NCI-H2107 (cell line): Measurements from ENCODE around the gene TMEM51.

ENCODE experiments used
- DNase-seq: peaks from one replicate; lab custom pipeline; 2025; lab: John Stamatoyannopoulos, UW

Gene TMEM51

DNA sequence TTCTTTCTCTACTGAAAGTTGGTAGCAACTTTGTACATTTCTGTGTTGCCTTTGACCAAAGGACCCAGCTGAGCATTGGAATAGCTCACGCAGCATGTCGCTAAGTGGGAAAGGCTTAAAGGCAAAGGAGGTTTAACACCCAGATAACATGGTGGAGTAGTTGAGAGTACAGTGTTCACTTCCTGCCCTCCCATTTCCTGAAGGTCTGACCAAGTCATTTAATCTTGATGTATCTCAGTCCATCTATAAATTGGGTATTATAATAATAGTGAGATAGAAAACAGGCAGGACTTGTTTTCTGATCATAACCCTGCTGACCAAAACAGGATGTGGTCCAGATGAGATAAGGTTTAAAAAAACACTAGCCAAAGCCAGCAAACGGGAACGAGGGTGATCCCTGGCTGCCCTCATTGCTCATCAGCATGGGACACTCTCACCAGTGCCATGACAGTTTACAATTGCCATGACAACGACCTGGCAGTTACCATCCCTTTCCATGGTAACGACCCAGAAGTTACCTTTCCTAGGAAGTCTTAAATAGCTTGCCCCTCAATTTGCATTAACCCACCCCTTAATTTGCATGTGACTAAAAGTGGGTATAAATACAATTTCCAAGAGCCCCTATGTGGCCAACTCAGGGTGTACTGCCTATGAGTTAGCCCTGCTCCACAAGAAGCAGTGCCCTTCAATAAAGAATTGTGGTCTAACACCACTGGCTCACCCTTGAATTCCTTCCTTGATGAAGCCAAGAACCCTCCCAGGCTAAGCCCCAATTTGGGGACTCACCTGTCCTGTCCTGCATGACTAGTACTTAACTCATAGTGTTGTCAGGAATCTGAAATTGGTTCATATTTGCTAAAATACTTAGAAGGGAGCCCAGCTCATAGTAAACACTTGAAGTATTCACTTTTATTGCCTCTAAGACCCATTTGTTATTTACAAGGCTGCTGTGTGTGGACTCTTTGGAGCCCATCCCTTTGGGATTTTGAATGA is 65.0 kb downstream of the TMEM51 start:
- no peak for DNase-seq

DNA sequence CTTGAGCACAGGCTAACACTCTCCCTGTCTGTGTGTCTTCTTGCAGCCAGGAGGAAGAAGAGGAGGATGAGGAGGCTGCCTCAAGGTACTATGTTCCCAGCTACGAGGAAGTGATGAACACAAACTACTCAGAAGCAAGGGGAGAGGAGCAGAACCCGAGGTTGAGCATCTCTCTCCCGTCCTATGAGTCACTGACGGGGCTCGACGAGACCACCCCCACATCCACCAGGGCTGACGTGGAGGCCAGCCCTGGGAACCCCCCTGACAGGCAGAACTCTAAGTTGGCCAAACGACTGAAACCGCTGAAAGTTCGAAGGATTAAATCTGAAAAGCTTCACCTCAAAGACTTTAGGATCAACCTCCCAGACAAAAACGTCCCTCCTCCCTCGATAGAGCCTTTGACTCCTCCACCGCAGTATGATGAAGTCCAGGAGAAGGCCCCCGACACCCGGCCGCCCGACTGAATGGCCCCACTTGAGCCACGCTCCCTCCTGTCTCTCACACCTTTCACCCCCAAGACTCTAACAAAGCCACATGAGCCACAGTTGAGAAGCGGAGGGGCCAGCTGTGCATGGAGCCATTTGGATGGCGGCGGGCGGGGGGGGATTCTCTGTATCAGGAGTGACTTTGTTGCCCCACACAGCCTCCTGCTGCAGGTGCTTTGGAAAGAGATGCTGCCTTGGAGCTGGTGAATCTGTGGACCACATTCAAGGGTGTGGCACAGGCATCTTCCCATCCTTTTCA is 65.9 kb downstream of the TMEM51 start:
- DNase-seq = no peak

DNA sequence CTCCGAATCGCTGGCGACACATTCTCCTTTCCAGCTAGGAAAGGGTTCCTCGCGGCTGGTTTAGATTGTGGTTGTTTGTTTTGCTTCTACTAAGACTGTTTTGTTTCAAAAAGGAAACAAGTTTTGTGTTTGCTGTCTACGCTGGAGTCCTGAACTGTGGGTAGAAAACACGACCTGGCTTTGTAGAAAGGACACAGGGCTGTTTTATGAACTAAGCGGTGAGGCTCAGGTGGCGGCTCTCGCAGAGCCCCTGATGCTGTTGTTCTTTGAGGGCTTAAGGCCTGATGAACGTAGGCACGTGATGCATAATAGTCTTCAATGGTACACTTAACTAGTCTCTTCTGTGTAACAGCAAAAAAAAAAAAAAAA is 66.5 kb downstream of the TMEM51 start:
- no peak for DNase-seq

DNA sequence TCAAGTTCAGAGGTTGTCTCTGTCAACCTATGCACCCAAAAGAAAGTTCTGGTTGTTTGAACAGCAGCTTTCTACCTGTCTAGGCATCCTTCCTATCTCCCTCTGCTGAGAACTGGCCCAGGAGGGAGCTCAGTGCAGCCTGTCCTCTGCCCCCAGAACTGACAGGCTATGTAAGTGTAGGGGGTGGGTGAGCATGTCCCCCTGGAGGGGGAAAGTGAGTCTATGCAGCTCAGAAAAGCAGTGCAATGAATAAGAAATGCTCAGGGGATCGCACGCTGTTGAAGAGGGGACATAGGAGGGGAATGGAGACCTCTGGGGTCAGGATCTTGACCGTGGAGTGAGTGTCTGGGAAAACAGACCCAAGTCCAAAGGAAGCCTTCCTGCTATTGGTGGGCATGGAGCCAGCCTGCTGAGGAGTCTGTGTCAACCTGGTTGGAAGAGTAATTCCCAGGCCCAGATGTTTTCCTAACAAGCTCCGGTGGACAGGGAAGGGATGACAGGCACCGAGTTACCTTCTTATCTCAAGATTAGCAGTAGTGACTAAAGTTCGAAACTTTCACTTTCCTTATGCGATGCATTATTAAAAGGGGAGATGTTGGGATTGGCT is 67.4 kb downstream of the TMEM51 start:
- DNase-seq = no peak

DNA sequence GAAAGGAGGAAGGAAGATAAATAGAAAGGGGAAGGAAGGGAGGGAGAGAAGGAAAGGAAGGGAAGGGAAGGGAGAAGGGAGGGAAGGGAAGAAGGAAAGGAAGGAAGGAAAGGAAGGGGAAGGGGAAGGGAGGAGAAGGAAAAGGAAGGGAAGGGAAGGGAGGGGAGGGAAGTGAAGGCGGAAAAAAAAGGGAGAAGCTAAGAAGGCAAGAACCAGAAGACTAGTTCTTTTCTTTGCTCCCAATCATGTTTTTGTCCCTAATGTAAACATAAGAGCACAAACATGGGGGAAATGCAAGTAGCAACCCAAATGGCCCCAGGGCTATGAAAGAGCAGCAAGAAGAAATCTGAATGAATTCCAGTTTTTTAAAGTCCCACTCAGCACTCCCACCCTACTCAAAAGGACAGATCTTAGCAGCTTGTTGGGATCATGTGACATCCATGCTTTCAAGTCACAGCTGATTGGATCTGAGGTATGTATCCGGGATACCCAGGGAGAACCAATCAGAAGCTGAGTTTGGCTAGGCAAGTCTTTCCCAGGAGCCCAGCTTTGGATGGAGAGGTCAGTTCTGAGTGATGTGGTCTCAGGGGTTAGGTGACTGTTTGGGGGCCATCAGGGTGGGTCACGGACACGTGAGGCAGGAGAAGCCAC is 69.2 kb downstream of the TMEM51 start:
- no peak for DNase-seq

DNA sequence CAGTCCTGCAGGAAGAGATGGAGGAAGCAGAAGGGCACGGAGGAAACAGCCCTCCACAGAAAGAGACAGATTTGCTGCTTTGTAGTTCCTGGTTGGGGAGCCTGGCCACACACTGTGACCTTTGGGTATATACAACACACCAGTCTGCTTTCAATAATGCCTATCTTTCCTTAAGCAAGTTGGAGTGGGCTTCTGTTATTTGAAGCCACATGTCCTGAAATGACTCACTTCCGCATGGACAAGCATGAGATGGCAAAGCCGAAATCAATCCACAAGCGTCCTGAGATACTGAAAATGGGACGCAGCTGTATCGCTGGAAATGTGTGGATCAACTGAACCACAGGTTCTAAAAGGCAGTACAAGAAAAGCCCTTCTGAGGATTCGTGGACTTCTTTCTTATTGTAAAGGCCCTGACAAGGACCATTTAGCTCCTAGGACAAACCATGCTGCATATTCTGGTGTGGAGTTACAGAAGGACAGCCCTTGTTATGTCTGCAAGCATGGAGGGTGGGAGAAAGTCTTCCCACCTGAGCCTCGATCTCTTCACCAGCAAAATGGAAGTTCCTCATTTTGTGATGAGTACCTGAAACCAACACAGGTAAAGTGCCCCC is 70.8 kb downstream of the TMEM51 start:
- no peak for DNase-seq

DNA sequence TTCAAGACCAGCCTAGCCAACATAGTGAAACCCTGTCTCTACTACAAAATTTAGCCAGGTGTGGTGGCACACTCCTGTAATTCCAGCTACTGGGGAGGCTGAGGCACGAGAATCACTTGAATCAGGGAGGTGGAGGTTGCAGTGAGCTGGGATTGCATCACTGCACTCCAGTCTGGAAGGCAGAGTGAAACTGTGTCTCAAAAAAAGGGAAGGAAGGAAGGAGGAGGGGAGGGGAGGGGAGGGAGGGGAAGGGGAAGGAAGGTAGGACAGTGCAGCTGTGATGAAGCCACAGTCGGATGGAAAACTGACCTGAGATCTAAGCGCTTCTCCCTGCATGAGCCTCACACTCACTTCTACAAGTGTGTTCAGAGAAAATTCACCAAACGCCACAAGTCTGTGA is 71.4 kb downstream of the TMEM51 start:
- no peak for DNase-seq

DNA sequence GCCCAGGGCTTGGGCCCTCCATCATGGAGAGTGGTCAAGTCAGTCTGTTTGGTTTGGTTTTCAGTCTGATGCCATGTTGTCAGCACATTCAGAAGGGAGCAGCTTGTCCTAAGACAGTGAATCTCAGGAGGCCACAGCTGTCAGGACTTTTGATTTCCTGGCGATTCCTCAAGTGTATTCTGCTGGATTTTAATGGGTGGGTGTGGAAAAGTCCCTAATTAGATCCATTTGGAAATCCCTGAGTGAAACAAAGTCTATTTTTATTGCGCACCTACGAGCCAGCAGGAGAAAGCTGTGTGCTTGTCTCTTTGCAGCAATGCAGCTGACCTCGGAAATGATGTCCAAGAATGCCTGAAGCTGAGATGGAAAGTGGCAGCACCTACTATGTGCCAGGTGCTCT is 71.9 kb downstream of the TMEM51 start:
- no peak for DNase-seq

DNA sequence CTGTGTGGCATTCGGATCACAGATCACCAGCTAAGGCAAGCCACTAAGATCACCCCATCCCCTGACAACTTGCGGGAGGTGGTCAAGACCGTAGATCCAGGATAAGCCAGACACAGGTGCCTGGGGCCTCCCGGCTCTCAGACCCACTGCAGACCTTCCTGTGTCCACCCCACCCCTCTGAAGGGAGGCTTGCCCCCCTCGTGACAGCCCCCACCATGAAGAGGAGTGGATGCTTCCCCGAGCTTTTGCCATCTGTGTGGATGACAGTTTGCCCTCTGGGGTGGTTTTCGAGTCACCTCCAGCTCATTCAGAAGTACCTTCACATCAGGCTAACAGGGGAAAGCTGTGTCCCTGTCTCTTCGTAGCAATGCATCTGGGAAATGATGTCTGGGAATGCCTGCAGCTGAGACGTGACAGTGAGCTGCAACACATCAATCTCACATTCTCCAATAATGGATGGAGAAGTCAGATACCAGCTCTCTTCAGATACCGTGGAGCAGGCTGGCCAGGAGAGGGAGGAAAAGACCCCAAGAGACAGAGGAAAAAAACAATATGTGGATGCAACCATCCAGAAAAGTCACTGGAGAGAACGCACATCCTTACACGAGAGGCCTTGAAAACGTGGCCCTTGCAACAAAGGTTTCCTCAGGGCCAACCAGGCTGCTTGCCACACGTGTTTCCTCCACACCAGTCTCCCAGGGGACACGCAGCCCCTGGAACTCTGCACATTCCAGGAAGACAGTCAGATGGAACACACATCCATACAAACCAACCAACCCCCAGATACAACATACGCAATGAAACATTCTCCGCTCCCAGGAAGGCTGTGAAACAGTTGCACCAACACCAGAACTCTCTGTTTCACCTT is 73.1 kb downstream of the TMEM51 start:
- no peak for DNase-seq

DNA sequence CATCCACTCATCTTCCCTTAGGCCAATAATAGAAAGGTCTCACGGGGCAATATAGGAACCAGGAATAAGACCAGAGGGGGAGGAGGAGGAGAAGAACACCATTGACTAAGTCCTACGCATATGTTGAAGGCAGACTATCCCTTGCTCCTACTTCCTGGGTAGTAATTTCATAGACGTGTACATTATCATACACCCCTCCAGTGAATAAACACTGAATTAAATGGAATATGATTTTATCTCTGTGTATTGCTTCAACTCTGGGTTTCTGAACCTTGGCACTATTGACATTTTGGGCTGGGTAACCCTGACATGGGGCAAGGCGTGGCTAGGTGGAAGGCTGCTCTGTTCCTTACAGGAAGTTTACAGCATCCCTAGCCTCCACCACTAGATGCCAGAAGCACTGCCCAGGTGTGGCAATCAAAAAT is 76.2 kb downstream of the TMEM51 start:
- DNase-seq = no peak

DNA sequence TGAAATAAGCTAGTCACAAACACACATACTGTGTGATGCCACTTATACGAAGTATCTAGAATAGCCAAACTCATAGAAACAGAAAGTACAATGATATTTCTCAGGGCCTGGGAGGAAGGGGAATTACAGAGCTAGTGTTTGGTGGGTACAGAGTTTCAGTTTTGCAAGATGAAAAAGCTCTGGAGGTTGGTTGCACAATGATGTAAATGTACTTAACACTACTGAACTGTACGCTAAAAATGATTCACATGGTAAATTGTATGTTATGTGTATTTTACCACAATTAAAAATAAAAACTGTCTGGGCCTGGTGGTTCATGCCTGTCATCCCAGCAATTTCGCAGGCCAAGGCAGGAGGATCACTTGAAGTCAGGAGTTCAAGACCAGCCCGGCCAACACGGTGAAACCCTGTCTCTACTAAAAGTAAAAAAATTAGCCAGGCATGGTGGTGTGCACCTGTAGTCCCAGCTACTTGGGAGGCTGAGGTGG is 78.2 kb downstream of the TMEM51 start:
- no peak for DNase-seq

DNA sequence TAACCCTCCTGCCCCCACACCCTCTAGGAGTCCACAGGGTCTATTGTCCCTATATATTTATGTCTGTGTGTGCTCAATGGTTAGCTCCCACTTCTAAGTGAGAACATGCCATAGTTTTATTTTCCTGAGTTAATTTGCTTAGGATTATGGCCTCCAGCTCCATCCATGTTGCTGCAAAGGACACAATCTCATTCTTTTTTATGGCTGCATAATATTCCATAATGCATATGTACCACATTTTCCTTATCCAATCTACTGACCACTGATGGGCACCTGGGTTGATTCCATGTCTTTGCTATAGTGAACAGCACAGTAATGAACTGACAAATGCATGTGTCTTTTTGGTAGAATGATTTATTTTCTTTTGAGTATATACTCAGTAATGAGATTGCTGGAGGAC is 80.1 kb downstream of the TMEM51 start:
- DNase-seq = no peak

DNA sequence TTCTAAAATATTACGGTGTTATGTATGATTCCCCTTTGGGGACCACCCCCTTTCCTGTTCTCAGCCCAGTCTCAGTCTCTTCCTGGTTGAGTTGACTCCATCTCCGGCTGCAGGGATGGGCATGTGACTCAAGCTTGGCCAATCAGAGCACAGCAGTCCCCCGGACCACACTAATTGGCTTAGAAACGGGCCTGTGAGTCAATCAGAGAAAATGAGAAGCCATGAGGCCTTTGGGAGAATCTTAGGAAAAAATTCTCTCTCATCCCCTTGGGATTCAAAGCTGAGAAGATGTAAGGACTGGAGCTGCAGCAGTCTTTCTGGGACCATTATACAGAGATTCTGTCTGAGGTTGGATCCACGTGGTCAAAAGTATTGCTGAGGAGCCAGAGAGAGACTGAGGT is 82.8 kb downstream of the TMEM51 start:
- DNase-seq = no peak

DNA sequence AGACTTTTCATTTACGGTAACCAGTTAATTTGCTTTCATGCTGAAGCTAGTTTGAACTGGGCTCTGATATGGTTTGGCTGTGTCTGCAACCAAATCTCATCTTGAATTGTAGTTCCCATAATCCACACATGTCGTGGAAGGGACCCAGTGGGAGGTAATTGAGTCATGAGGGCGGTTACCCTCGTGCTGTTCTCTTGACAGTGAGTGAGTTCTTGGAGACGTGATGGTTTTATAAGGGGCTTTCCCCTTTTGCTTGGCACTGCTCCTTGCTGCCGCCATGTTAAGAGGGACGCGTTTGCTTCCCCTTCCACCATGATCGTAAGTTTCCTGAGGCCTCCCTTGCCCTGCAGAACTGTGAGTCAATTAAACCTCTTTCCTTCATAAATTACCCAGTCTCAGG is 83.2 kb downstream of the TMEM51 start:
- DNase-seq = no peak

DNA sequence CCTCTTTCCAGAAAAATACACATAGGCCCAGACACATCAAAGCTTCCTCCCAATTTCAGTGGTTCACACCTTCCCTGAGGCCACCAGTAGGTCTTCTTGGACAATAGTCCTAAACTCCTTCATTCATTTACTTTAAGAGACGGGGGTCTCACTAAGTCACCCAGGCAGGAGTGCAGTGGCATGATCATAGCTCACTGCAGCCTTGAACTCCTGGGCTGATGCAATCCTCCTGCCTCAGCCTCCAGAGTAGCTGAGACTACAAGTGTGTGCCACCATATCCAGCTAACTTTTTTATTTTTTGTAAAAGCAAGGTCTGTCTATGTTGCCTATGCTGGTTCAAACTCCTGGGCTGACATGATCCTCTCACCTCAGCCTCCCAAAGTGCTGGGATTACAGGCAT is 85.2 kb downstream of the TMEM51 start:
- DNase-seq = no peak

DNA sequence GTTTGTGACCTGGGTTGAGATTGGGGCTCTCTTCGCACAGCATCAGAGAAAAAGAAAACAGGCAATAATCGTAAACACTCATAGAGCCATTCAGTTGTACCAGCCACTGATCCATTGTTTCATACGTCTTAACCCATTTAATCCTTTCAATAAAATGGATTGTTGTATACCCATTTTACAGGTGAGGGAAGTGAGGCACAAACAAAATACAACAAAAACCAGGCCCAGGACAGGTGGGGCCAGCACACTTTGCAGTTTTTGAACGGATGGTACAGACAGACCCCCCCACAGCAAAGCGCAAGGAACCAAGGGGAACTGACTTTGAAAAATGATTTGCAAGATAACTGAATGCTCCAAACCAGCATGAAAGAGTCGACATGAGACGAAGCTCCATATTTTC is 89.2 kb downstream of the TMEM51 start:
- DNase-seq = no peak

DNA sequence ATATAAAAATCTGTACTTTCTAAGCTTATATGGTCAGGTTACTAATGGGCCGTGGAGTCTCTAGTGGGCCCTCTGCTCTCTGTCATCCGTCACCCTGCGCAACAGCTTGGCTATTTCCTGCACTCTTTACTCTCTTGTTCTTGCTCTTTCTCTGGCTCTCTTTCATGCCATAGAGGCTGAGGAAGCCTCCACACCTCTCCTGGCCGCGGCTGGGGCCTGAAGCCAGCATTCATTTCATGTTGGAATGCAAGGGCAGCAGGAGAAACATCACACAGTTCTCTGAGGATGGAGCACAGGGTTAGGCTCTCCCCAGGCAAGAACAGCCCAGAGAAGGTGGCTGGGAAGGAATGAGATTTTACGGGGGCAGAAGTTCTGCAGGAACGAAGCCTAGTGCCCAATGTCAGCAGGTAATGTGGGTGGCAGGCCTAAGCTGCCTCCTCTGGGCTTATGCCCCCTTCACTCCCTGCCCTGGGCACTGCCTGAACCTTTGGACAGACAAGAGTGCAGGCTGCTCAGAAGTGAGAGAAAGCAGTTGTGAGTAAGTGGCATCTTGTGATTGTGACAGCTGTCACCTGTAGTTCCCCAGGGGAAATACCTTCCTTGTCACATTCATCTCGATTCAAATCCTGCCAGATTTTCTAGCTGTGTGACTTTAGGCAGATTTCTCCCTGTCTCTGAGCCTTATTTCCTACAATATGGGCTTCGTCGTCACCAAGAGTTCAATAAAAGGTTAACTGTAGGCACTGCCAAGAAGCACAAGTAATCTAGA is 89.9 kb downstream of the TMEM51 start:
- no peak for DNase-seq

DNA sequence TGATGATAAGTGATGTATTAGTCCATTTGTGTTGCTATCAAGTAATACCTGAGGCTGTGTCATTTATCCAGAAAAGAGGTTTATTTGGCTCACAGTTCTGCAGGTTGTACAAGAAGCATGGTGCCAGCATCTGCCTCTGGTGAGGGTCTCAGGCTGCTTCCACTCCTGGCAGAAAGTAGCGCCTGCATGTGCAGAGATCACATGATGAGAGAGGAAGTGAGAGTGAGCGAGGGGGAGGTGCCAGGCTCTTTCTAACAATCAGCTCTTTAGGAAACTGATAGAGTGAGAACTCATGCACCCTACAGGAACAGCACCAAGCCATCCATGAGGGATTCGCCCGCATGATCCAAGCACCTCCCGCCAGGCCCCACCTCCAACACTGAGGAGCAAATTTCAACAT is 91.3 kb downstream of the TMEM51 start:
- no peak for DNase-seq

DNA sequence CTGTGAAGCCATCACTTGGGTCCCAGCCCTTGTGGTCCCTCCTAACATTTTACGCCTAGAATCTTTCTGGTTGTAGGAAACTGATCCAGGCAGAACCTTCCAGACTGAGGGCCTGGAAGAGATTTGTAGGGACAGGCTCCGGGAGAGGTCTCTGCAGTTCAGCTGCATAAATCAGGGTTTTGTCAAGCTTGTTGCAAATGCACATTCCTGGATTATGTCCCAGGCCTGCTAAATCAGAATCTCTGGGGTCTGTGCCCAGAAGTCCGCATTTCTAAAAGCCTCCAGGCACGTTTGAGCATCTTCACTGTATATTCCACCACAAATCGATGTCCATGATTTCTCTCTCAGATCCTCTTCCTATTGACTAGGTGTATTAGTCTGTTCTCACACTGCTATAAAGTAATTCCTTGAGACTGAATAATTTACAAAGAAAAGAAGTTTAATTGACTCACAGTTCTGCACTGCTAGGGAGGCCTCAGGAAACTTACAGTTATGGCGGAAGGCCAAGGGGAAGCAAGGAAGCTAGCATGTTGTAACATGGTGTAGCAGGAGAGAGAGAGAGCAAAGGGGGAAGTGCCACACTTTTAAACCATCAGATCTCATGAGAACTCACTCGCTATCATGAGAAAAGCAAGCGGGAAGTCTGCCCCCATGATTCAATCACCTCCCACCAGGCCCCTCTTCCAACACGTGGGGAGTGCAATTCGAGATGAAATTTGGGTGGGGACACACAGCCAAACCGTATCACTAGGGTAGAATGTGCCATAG is 92.2 kb downstream of the TMEM51 start:
- DNase-seq = no peak
